ENCODE measurements around the gene CCT7. TPM values are rescaled to one million over a fixed set of nuclear protein-coding genes. Genes with fewer than 3 reads are reported as not detected.

The CCT7 gene
- total and polyA plus RNA-seq, 10 of the 15 experiments (the other 5 are each of a cell fraction or from before 2014, with no cell fraction given): 206 to 598 (median 486) TPM

DNA sequence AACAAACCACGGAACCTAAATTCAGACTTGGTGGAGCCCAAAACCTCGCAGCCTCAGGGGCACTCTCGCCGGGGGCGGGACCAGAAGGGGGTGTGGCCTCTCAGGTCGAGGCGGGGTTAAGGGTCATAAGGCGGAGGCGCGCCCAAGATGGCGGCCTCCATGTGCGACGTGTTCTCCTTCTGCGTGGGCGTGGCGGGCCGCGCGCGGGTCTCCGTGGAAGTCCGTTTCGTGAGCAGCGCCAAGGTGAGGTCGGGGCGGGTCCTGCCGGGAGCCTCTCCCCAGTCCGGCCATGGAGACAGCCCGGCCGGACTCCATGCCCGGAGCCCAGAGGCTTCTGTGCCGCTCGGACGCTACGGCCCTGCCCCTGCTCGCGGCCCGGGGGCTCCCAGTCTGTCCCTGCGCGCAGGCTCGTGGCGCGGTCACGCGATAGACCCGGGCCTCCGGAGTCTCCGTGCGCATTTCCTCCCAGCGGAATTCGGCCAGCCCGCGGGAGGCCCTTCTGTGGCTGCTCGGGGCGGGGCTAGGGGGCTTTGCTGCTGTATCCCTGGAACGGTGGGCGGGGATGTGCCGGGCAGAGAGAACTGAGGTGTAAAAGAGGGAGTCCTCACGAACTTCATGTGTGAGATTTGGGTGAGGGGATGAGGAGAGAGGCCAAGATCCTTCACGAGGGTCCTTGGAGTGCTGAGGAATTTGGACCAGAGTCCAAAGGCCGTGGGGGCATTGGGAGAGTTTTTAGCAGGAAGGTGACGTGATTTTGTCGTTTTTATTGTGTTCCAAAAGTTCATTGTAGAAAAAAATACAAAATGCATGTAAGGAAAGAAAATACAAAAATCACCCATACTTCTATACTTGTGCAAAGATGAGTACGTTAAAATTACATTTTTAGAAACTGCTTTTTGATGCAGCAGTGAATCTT lies 19.7 kb upstream of the CCT7 start, which contains the start of gene SMYD5 (continued):
- 0 out of 2 replicates have a peak, but pooled peaks have one; percentile 54 for TF ChIP-seq ZNF207 (IDR thresholded peaks at IDR 0.05; ENCODE audit: borderline replicate concordance)
- peak; percentile 73 for TF ChIP-seq NR2C2 (IDR thresholded peaks at IDR 0.05; ENCODE audit: borderline replicate concordance, control insufficient read depth, insufficient read length, low read depth)
- no peak for TF ChIP-seq RUNX3 (IDR thresholded peaks at IDR 0.05; ENCODE audit: low read length)
- no peak for TF ChIP-seq SMAD5 (IDR thresholded peaks at IDR 0.05; ENCODE audit: low read depth)
- peak; percentile 66; the same call in 1 of the 2 replicates for TF ChIP-seq SREBF1 (IDR thresholded peaks at IDR 0.05; ENCODE audit: low read length)
- peak; percentile 63 for TF ChIP-seq SP1 (IDR thresholded peaks at IDR 0.05; ENCODE audit: low read depth, low read length)
- TF ChIP-seq BACH1 (IDR thresholded peaks at IDR 0.05; ENCODE audit: borderline replicate concordance): peak; percentile 83
- no peak for TF ChIP-seq FOXM1 (IDR thresholded peaks at IDR 0.05; ENCODE audit: low read depth, low read length)
- TF ChIP-seq CHD4 (IDR thresholded peaks at IDR 0.05): no peak
- peak; percentile 71; the same call in 1 of the 2 replicates for TF ChIP-seq ASH2L (IDR thresholded peaks at IDR 0.05; ENCODE audit: borderline replicate concordance, low read depth)
- TF ChIP-seq PKNOX1 (IDR thresholded peaks at IDR 0.05): no peak
- TF ChIP-seq IRF4 (IDR thresholded peaks at IDR 0.05; ENCODE audit: low read depth, low read length): no peak
- no peak for TF ChIP-seq CEBPZ (IDR thresholded peaks at IDR 0.05; ENCODE audit: low read depth, low read length)
- TF ChIP-seq, protein P1, sequence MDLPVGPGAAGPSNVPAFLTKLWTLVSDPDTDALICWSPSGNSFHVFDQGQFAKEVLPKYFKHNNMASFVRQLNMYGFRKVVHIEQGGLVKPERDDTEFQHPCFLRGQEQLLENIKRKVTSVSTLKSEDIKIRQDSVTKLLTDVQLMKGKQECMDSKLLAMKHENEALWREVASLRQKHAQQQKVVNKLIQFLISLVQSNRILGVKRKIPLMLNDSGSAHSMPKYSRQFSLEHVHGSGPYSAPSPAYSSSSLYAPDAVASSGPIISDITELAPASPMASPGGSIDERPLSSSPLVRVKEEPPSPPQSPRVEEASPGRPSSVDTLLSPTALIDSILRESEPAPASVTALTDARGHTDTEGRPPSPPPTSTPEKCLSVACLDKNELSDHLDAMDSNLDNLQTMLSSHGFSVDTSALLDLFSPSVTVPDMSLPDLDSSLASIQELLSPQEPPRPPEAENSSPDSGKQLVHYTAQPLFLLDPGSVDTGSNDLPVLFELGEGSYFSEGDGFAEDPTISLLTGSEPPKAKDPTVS (IDR thresholded peaks at IDR 0.05; ENCODE audit: low read depth, low read length): no peak
- TF ChIP-seq IKZF2 (IDR thresholded peaks at IDR 0.05): peak; percentile 6 to 49; a peak in 2 of 4 replicates
- TF ChIP-seq MEF2B (IDR thresholded peaks at IDR 0.05; ENCODE audit: partially characterized antibody, poor library complexity, severe bottlenecking): no peak
- TF ChIP-seq POLR2AphosphoS5 (IDR thresholded peaks at IDR 0.05; ENCODE audit: low read length): peak; percentile 65; the same call in 1 of the 2 replicates
- no peak for TF ChIP-seq CBX5 (IDR thresholded peaks at IDR 0.05; ENCODE audit: low read depth)
- TF ChIP-seq YY1 (IDR thresholded peaks at IDR 0.05; ENCODE audit: low read depth, low read length): peak; percentile 99
- TF ChIP-seq, protein P2, sequence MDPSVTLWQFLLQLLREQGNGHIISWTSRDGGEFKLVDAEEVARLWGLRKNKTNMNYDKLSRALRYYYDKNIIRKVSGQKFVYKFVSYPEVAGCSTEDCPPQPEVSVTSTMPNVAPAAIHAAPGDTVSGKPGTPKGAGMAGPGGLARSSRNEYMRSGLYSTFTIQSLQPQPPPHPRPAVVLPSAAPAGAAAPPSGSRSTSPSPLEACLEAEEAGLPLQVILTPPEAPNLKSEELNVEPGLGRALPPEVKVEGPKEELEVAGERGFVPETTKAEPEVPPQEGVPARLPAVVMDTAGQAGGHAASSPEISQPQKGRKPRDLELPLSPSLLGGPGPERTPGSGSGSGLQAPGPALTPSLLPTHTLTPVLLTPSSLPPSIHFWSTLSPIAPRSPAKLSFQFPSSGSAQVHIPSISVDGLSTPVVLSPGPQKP (IDR thresholded peaks at IDR 0.05; ENCODE audit: low read depth, low read length): no peak
- no peak for TF ChIP-seq CBX3 (IDR thresholded peaks at IDR 0.05; ENCODE audit: borderline replicate concordance, low read depth)
- no peak for TF ChIP-seq ZNF24 (IDR thresholded peaks at IDR 0.05)
